GM18873 (cell line): ENCODE measurements around the gene ABHD14A.
"Not testable (repeated sequence)": the region's sequence is repeated elsewhere in the genome, so short reads cannot be mapped to it uniquely, and the experiment has no call there.

ENCODE experiments used
- ATAC-seq: cut with Tn5 transposase; IDR thresholded peaks from one replicate; pipeline ENCODE4 v1.9.1; 2021; ENCODE audit warnings: mild to moderate bottlenecking, moderate library complexity, moderate number of reproducible peaks; ENCODE audit not compliant: unreplicated experiment, low FRiP score

Gene ABHD14A

GRCh38 chr3:51974963-51975851 is at the start of gene ABHD14A:
Gene ABHD14A (plus strand): TSS chr3:51975064. CDS start chr3:51975136, 72 bp downstream.
- no peak for ATAC-seq

- ATAC-seq, result no peak
Observed at GRCh38 chr3:51927061-51927977, 47.5 kb upstream of the ABHD14A start.

- no peak for ATAC-seq
Observed at GRCh38 chr3:51928438-51928837, 46.4 kb upstream of the ABHD14A start.

- ATAC-seq, result not testable (repeated sequence)
Observed at GRCh38 chr3:51928981-51929380, 45.9 kb upstream of the ABHD14A start.

- ATAC-seq, result no peak
Observed at GRCh38 chr3:51929420-51930003, 45.4 kb upstream of the ABHD14A start.

- no peak for ATAC-seq
Observed at GRCh38 chr3:51930439-51930838, 44.4 kb upstream of the ABHD14A start.

GRCh38 chr3:51931756-51932155 is 43.1 kb upstream of the ABHD14A start:
- no peak for ATAC-seq

GRCh38 chr3:51932471-51933370 is 42.1 kb upstream of the ABHD14A start:
- ATAC-seq, result no peak

GRCh38 chr3:51933471-51934138 is 41.3 kb upstream of the ABHD14A start:
- ATAC-seq, result no peak

- no peak for ATAC-seq
Observed at GRCh38 chr3:51934139-51934850, 40.6 kb upstream of the ABHD14A start.

- no peak for ATAC-seq
Observed at GRCh38 chr3:51934991-51935885, 39.6 kb upstream of the ABHD14A start.

GRCh38 chr3:51935886-51936755 is 38.7 kb upstream of the ABHD14A start:
- no peak for ATAC-seq

GRCh38 chr3:51937014-51937413 is 37.9 kb upstream of the ABHD14A start:
- no peak for ATAC-seq

- ATAC-seq, result no peak
Observed at GRCh38 chr3:51937611-51938450, 37.0 kb upstream of the ABHD14A start.

GRCh38 chr3:51938780-51939425 is 36.0 kb upstream of the ABHD14A start:
- ATAC-seq, result no peak
